ENCODE results near the gene ATP5MC3. TPM values are rescaled to one million over a fixed set of nuclear protein-coding genes. Genes with fewer than 3 reads are reported as not detected.

Gene ATP5MC3
- polyA plus RNA-seq, 4 donors: 294 to 1,066 (median 778) TPM

GRCh38 chr2:175180701-175181103 is 808 bp downstream of the ATP5MC3 start:
- H3K27me3 ChIP-seq (ENCODE audit: control insufficient read depth in 3 of 3, insufficient read depth in 3 of 3, low read length in 3 of 3): no peaks in the 10 kb centered on the region
- WGBS, 3 donors: 2 to 4% (median 2%) methylated on average over 10 of the region's 10 CpGs
- FAIRE-seq (no peak), DNase-seq (peak; percentile 78 to 89)
- peaks cover 0 to 3% (median 2%) of the 10 kb centered on the region in 3 donors for H3K4me1 ChIP-seq (ENCODE audit: control insufficient read depth in 3 of 3, insufficient read depth in 2 of 3, low read depth in 1 of 3, low read length in 2 of 3)
- H3K9me3 ChIP-seq (ENCODE audit: control insufficient read depth in 2 of 2, insufficient read depth in 1 of 2, low read depth in 1 of 2, low read length in 1 of 2): no peaks in the 10 kb centered on the region
- peaks cover 4 to 8% (median 8%) of the 10 kb centered on the region in 3 donors for H3K36me3 ChIP-seq (ENCODE audit: control insufficient read depth in 3 of 3, insufficient read depth in 2 of 3, low read depth in 1 of 3, low read length in 3 of 3)
- H3K27ac ChIP-seq (ENCODE audit: low read depth in 1 of 3, low read length in 2 of 3): peak overlapping the region; percentile 96 to 98 (median 96)
- peak overlapping the region; percentile 54 to 99 (median 86) for H3K4me3 ChIP-seq (ENCODE audit: low read depth in 1 of 3, low read length in 3 of 3)

- FAIRE-seq (no peak), DNase-seq (no peak)
- Histone ChIP-seq H3K9me3 (ENCODE audit: control insufficient read depth in 2 of 2, insufficient read depth in 1 of 2, low read depth in 1 of 2, low read length in 1 of 2) (no peaks in the 10 kb centered on the region), H3K4me1 (ENCODE audit: control insufficient read depth in 3 of 3, insufficient read depth in 2 of 3, low read depth in 1 of 3, low read length in 2 of 3) (peaks cover 0 to 2% (median 0%) of the 10 kb centered on the region in 3 donors), H3K27me3 (ENCODE audit: control insufficient read depth in 3 of 3, insufficient read depth in 3 of 3, low read length in 3 of 3) (no peaks in the 10 kb centered on the region), H3K36me3 (ENCODE audit: control insufficient read depth in 3 of 3, insufficient read depth in 2 of 3, low read depth in 1 of 3, low read length in 3 of 3) (peaks cover 4 to 13% (median 10%) of the 10 kb centered on the region in 3 donors), H3K4me3 (ENCODE audit: low read depth in 1 of 3, low read length in 3 of 3) (no peak overlapping the region), H3K27ac (ENCODE audit: low read depth in 1 of 3, low read length in 2 of 3) (no peak overlapping the region)
- WGBS, 3 donors: 64 to 74% (median 65%) methylated on average over 5 of the region's 5 CpGs
Observed at GRCh38 chr2:175176624-175177023, 4.9 kb downstream of the ATP5MC3 start.

- peaks cover 4 to 13% (median 10%) of the 10 kb centered on the region in 3 donors for H3K36me3 ChIP-seq (ENCODE audit: control insufficient read depth in 3 of 3, insufficient read depth in 2 of 3, low read depth in 1 of 3, low read length in 3 of 3)
Observed at GRCh38 chr2:175175896-175176295, 5.6 kb downstream of the ATP5MC3 start.

GRCh38 chr2:175175320-175175719 is 6.2 kb downstream of the ATP5MC3 start:
- no peaks in the 10 kb centered on the region for H3K27me3 ChIP-seq (ENCODE audit: control insufficient read depth in 3 of 3, insufficient read depth in 3 of 3, low read length in 3 of 3)
- H3K9me3 ChIP-seq (ENCODE audit: control insufficient read depth in 2 of 2, insufficient read depth in 1 of 2, low read depth in 1 of 2, low read length in 1 of 2): no peaks in the 10 kb centered on the region
- peaks cover 0 to 2% (median 0%) of the 10 kb centered on the region in 3 donors for H3K4me1 ChIP-seq (ENCODE audit: control insufficient read depth in 3 of 3, insufficient read depth in 2 of 3, low read depth in 1 of 3, low read length in 2 of 3)
- 80 to 90% (median 84%) methylated on average over 2 of the region's 2 CpGs for WGBS, 3 donors
- H3K36me3 ChIP-seq (ENCODE audit: control insufficient read depth in 3 of 3, insufficient read depth in 2 of 3, low read depth in 1 of 3, low read length in 3 of 3): peaks cover 4 to 13% (median 10%) of the 10 kb centered on the region in 3 donors
- DNase-seq: no peak
- no peak overlapping the region for H3K4me3 ChIP-seq (ENCODE audit: low read depth in 1 of 3, low read length in 3 of 3)
- no peak overlapping the region for H3K27ac ChIP-seq (ENCODE audit: low read depth in 1 of 3, low read length in 2 of 3)
- FAIRE-seq: no peak

More at GRCh38 chr2:175175896-175176295, 5.6 kb downstream of the ATP5MC3 start:
- Histone ChIP-seq H3K27me3 (ENCODE audit: control insufficient read depth in 3 of 3, insufficient read depth in 3 of 3, low read length in 3 of 3) (no peaks in the 10 kb centered on the region), H3K4me3 (ENCODE audit: low read depth in 1 of 3, low read length in 3 of 3) (no peak overlapping the region), H3K9me3 (ENCODE audit: control insufficient read depth in 2 of 2, insufficient read depth in 1 of 2, low read depth in 1 of 2, low read length in 1 of 2) (no peaks in the 10 kb centered on the region), H3K27ac (ENCODE audit: low read depth in 1 of 3, low read length in 2 of 3) (no peak overlapping the region), H3K4me1 (ENCODE audit: control insufficient read depth in 3 of 3, insufficient read depth in 2 of 3, low read depth in 1 of 3, low read length in 2 of 3) (peaks cover 0 to 2% (median 0%) of the 10 kb centered on the region in 3 donors)
- WGBS, 3 donors: 40 to 81% (median 68%) methylated on average over 1 of the region's 1 CpG
- no peak for DNase-seq
- no peak for FAIRE-seq

- FAIRE-seq (no peak), DNase-seq (no peak)
- Histone ChIP-seq H3K9me3 (ENCODE audit: control insufficient read depth in 2 of 2, insufficient read depth in 1 of 2, low read depth in 1 of 2, low read length in 1 of 2) (no peaks in the 10 kb centered on the region), H3K36me3 (ENCODE audit: control insufficient read depth in 3 of 3, insufficient read depth in 2 of 3, low read depth in 1 of 3, low read length in 3 of 3) (peaks cover 0 to 5% (median 2%) of the 10 kb centered on the region in 3 donors), H3K27ac (ENCODE audit: low read depth in 1 of 3, low read length in 2 of 3) (no peak overlapping the region), H3K4me3 (ENCODE audit: low read depth in 1 of 3, low read length in 3 of 3) (no peak overlapping the region), H3K4me1 (ENCODE audit: control insufficient read depth in 3 of 3, insufficient read depth in 2 of 3, low read depth in 1 of 3, low read length in 2 of 3) (no peaks in the 10 kb centered on the region), H3K27me3 (ENCODE audit: control insufficient read depth in 3 of 3, insufficient read depth in 3 of 3, low read length in 3 of 3) (no peaks in the 10 kb centered on the region)
- 83 to 87% (median 83%) methylated on average over 3 of the region's 3 CpGs for WGBS, 3 donors
Observed at GRCh38 chr2:175170659-175171304, 10.7 kb downstream of the ATP5MC3 start.

GRCh38 chr2:175169191-175169590 is 12.3 kb downstream of the ATP5MC3 start:
- WGBS, 3 donors: 43 to 53% (median 50%) methylated on average over 3 of the region's 3 CpGs
- H3K27ac ChIP-seq (ENCODE audit: low read depth in 1 of 3, low read length in 2 of 3): no peak overlapping the region
- H3K27me3 ChIP-seq (ENCODE audit: control insufficient read depth in 3 of 3, insufficient read depth in 3 of 3, low read length in 3 of 3): no peaks in the 10 kb centered on the region
- FAIRE-seq (no peak), DNase-seq (no peak)
- H3K9me3 ChIP-seq (ENCODE audit: control insufficient read depth in 2 of 2, insufficient read depth in 1 of 2, low read depth in 1 of 2, low read length in 1 of 2): no peaks in the 10 kb centered on the region
- no peak overlapping the region for H3K4me3 ChIP-seq (ENCODE audit: low read depth in 1 of 3, low read length in 3 of 3)
- H3K4me1 ChIP-seq (ENCODE audit: control insufficient read depth in 3 of 3, insufficient read depth in 2 of 3, low read depth in 1 of 3, low read length in 2 of 3): no peaks in the 10 kb centered on the region
- peaks cover 0 to 3% (median 2%) of the 10 kb centered on the region in 3 donors for H3K36me3 ChIP-seq (ENCODE audit: control insufficient read depth in 3 of 3, insufficient read depth in 2 of 3, low read depth in 1 of 3, low read length in 3 of 3)

- Histone ChIP-seq H3K27me3 (ENCODE audit: control insufficient read depth in 3 of 3, insufficient read depth in 3 of 3, low read length in 3 of 3) (no peaks in the 10 kb centered on the region), H3K4me1 (ENCODE audit: control insufficient read depth in 3 of 3, insufficient read depth in 2 of 3, low read depth in 1 of 3, low read length in 2 of 3) (no peaks in the 10 kb centered on the region), H3K36me3 (ENCODE audit: control insufficient read depth in 3 of 3, insufficient read depth in 2 of 3, low read depth in 1 of 3, low read length in 3 of 3) (peaks cover 0 to 4% (median 2%) of the 10 kb centered on the region in 3 donors), H3K4me3 (ENCODE audit: low read depth in 1 of 3, low read length in 3 of 3) (peak overlapping the region; percentile 63 to 100 (median 66)), H3K9me3 (ENCODE audit: control insufficient read depth in 2 of 2, insufficient read depth in 1 of 2, low read depth in 1 of 2, low read length in 1 of 2) (no peaks in the 10 kb centered on the region), H3K27ac (ENCODE audit: low read depth in 1 of 3, low read length in 2 of 3) (peak overlapping the region; percentile 60 to 95 (median 87))
- FAIRE-seq: no peak
- no peak for DNase-seq
- WGBS, 3 donors: 0 to 1% (median 0%) methylated on average over 11 of the region's 11 CpGs
Observed at GRCh38 chr2:175168564-175168945, 13.0 kb downstream of the ATP5MC3 start.

GRCh38 chr2:175167792-175168563 is 13.5 kb downstream of the ATP5MC3 start, which contains the start of gene ATF2:
ATF2 (minus strand) TSS chr2:175168203; CDS start chr2:175136443, 31,760 bp downstream.
- H3K4me1 ChIP-seq (ENCODE audit: control insufficient read depth in 3 of 3, insufficient read depth in 2 of 3, low read depth in 1 of 3, low read length in 2 of 3): no peaks in the 10 kb centered on the region
- H3K9me3 ChIP-seq (ENCODE audit: control insufficient read depth in 2 of 2, insufficient read depth in 1 of 2, low read depth in 1 of 2, low read length in 1 of 2): no peaks in the 10 kb centered on the region
- WGBS, 3 donors: 0 to 1% (median 1%) methylated on average over 48 to 56 of the region's 56 CpGs
- FAIRE-seq (peak; percentile 95), DNase-seq (peak; percentile 99 to 100)
- H3K27ac ChIP-seq (ENCODE audit: low read depth in 1 of 3, low read length in 2 of 3): peak within 1 kb of the TSS; percentile 75 to 95 (median 87)
- no peaks in the 10 kb centered on the region for H3K27me3 ChIP-seq (ENCODE audit: control insufficient read depth in 3 of 3, insufficient read depth in 3 of 3, low read length in 3 of 3)
- peaks cover 0 to 5% (median 2%) of the 10 kb centered on the region in 3 donors for H3K36me3 ChIP-seq (ENCODE audit: control insufficient read depth in 3 of 3, insufficient read depth in 2 of 3, low read depth in 1 of 3, low read length in 3 of 3)
- peak within 1 kb of the TSS; percentile 73 to 100 (median 81) for H3K4me3 ChIP-seq (ENCODE audit: low read depth in 1 of 3, low read length in 3 of 3)

Measured in small intestine (tissue), 7 donors.